ENCODE measurements around the gene ST6GALNAC6.

The ST6GALNAC6 gene

DNA sequence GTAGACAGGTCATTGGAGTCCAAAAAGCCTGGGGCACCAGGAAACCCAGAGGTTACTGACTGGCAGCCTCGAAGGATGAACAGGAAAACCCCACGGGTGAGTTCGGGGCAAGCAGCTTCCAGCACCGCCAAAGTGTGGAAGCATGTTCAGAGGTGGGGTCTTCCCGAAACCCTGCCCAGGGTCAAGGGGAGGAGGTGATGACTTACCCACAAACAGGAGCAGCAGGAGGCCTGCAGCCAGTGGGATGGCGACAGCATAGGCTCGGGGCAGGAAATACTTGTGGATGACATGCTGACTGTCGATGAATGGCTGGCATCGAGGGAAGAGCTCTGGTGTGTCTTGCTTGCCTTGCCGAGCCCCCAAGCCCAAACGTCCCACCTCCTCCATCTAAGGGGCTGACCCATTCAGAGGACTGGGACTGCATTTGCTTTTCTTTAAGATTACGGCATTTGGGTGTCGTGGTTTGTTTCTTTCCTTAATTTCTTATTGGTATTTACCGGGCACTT is 37.0 kb upstream of the ST6GALNAC6 start:
- peaks cover 11% of the 10 kb centered on the region for H3K36me3 Mint-ChIP-seq (ENCODE audit: low read depth)
- H3K4me1 Mint-ChIP-seq = peaks cover 44% of the 10 kb centered on the region
- peak overlapping the region; percentile 90 to 99 (median 97) for H3K4me3 Mint-ChIP-seq
- H3K27me3 Mint-ChIP-seq (ENCODE audit: low read depth) = peaks cover 2% of the 10 kb centered on the region
- no peak for TF ChIP-seq CTCF (IDR thresholded peaks at IDR 0.05; ENCODE audit: unreplicated experiment in 3 of 3)
- no peaks in the 10 kb centered on the region for H3K9me3 Mint-ChIP-seq
- peak overlapping the region in 2 of 3 experiments; percentile 45 to 78 for H3K27ac Mint-ChIP-seq

DNA sequence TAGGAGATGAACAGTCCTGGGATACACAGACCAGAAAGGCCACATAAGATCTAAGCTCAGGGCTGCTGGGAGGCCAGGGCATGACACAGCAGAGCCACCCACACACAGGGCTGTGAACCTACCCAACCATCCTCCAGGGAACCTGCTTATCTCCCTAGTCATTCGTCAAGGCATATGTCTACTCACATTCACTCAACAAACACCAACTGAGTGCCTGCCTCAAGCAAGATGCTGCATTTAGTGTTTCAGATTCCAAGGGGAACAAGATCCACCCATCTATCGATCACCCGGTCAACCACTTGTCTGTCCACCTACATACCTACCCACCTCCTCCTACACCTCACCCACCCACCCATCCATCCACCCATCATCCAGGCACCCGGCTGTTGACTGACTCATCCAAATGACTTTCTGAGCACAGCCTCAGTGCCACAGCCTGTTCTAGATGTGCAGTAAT is 36.4 kb upstream of the ST6GALNAC6 start:
- no peak for TF ChIP-seq CTCF (IDR thresholded peaks at IDR 0.05; ENCODE audit: unreplicated experiment in 3 of 3)
- H3K4me3 Mint-ChIP-seq = peak overlapping the region; percentile 90 to 99 (median 97)
- H3K4me1 Mint-ChIP-seq = peaks cover 43% of the 10 kb centered on the region
- H3K27ac Mint-ChIP-seq = peak overlapping the region in 2 of 3 experiments; percentile 45 to 67
- H3K36me3 Mint-ChIP-seq (ENCODE audit: low read depth) = peaks cover 11% of the 10 kb centered on the region
- peaks cover 4% of the 10 kb centered on the region for H3K27me3 Mint-ChIP-seq (ENCODE audit: low read depth)
- no peaks in the 10 kb centered on the region for H3K9me3 Mint-ChIP-seq

GRCh38 chr9:127934986-127935385 is 35.6 kb upstream of the ST6GALNAC6 start:
- peaks cover 11% of the 10 kb centered on the region for H3K36me3 Mint-ChIP-seq (ENCODE audit: low read depth)
- no peak for TF ChIP-seq CTCF (IDR thresholded peaks at IDR 0.05; ENCODE audit: unreplicated experiment in 3 of 3)
- no peaks in the 10 kb centered on the region for H3K9me3 Mint-ChIP-seq
- H3K27me3 Mint-ChIP-seq (ENCODE audit: low read depth) = peaks cover 7% of the 10 kb centered on the region
- no peak overlapping the region for H3K27ac Mint-ChIP-seq
- peaks cover 40% of the 10 kb centered on the region for H3K4me1 Mint-ChIP-seq
- H3K4me3 Mint-ChIP-seq = peak overlapping the region; percentile 76 to 99 (median 90)

- TF ChIP-seq CTCF (IDR thresholded peaks at IDR 0.05; ENCODE audit: unreplicated experiment in 3 of 3) = no peak
- Mint-ChIP-seq H3K4me3 (peak overlapping the region; percentile 40 to 55 (median 55)), H3K27ac (no peak overlapping the region), H3K36me3 (ENCODE audit: low read depth) (peaks cover 11% of the 10 kb centered on the region), H3K9me3 (no peaks in the 10 kb centered on the region), H3K27me3 (ENCODE audit: low read depth) (peaks cover 13% of the 10 kb centered on the region), H3K4me1 (peaks cover 41% of the 10 kb centered on the region)
Measured at GRCh38 chr9:127934248-127934647, 34.8 kb upstream of the ST6GALNAC6 start.

DNA sequence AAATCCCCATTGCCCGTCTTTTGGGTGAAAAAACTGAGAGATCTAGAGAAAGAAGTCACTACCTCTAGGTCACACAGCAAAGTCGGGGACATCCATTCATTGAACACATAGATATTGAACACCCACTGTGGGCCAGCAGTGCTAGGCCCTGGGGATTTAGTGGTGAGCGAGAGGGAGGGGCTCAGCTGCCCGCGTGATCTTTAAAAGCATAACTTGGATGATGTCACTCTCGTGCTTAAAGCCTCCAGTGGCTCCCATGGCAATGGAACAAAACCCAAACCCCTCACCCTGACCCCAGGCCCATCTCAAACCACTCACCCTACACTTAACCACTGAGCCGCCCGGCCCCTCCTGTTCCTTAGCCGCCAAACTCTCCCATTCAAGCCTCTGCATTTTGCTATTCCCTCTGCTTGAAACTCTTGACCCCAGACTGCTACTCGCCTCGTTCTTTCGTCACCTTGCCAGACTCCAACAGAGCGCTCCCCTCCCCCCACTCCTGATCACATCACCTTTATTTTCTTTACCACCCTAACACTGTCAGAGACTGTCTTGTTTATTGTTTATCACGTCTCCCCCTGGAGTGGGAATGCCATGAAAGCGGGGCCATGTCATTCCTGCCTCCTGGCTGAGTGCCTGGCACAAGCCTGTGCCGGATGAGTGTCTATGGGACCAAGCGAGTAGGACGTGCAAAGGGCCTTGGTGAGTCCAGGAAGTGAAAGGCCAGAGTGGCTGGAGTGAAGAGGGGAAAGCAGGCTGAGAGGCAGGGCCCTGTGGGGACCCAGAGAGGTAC is 31.9 kb upstream of the ST6GALNAC6 start:
- Mint-ChIP-seq H3K27me3 (ENCODE audit: low read depth) (peaks cover 37% of the 10 kb centered on the region), H3K4me3 (peak overlapping the region; percentile 69 to 77 (median 77)), H3K27ac (peak overlapping the region in 2 of 3 experiments; percentile 19 to 28), H3K9me3 (no peaks in the 10 kb centered on the region), H3K36me3 (ENCODE audit: low read depth) (peaks cover 11% of the 10 kb centered on the region), H3K4me1 (peaks cover 23% of the 10 kb centered on the region)
- TF ChIP-seq CTCF (IDR thresholded peaks at IDR 0.05; ENCODE audit: unreplicated experiment in 3 of 3) = no peak
